ENCODE data around the gene LRRC74A. TPM values are rescaled to one million over a fixed set of nuclear protein-coding genes. Genes with fewer than 3 reads are reported as not detected.

LRRC74A gene
- total and polyA plus RNA-seq, 2 experiments from 2014 or later, result not detected

DNA sequence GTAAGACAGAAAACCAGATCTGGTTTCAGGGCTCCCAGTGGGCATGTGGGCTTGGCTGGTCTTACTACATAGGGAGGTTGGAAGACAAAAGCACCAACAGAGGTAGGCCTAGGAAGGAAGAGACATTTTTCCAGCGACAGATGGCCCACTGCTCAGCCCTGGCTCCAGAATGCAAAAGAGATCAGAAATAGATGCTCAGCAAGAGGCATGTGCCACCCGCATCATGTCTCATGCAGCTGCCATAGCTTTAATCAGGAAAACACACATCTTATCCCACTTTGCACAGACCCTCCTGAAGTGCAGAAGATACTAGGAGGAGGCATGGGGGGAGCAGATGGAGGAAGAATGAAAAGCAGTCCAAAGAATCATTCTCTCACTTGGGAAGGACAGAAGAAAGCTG, 39.6 kb upstream of the LRRC74A start:
- 97% methylated on average over 2 of the region's 2 CpGs for WGBS (ENCODE audit: low lambda C conversion rate, missing lambda C conversion rate)
- no peaks in the 10 kb centered on the region for H3K79me2 ChIP-seq
- H3K36me3 ChIP-seq (replicated peaks; ENCODE audit: insufficient read depth, low read depth), result no peaks in the 10 kb centered on the region
- no peak for DNase-seq (ENCODE audit: low spot score)
- H4K20me1 ChIP-seq (ENCODE audit: insufficient read depth, poor library complexity, severe bottlenecking), result no peaks in the 10 kb centered on the region
- TF ChIP-seq EZH2 (IDR thresholded peaks at IDR 0.05; ENCODE audit: borderline replicate concordance) (no peak), EZH2phosphoT487 (IDR thresholded peaks at IDR 0.05; ENCODE audit: low read depth, severe bottlenecking, unreplicated experiment) (no peak)
- TF ChIP-seq, protein P1, sequence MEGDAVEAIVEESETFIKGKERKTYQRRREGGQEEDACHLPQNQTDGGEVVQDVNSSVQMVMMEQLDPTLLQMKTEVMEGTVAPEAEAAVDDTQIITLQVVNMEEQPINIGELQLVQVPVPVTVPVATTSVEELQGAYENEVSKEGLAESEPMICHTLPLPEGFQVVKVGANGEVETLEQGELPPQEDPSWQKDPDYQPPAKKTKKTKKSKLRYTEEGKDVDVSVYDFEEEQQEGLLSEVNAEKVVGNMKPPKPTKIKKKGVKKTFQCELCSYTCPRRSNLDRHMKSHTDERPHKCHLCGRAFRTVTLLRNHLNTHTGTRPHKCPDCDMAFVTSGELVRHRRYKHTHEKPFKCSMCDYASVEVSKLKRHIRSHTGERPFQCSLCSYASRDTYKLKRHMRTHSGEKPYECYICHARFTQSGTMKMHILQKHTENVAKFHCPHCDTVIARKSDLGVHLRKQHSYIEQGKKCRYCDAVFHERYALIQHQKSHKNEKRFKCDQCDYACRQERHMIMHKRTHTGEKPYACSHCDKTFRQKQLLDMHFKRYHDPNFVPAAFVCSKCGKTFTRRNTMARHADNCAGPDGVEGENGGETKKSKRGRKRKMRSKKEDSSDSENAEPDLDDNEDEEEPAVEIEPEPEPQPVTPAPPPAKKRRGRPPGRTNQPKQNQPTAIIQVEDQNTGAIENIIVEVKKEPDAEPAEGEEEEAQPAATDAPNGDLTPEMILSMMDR (IDR thresholded peaks at IDR 0.05; ENCODE audit: poor library complexity), result no peak
- H2AFZ ChIP-seq, result no peak overlapping the region
- no peaks in the 10 kb centered on the region for H3K4me1 ChIP-seq (ENCODE audit: insufficient read depth)
- no peak overlapping the region for H3K4me2 ChIP-seq
- H3K27me3 ChIP-seq, result no peaks in the 10 kb centered on the region
- H3K9me2 ChIP-seq (replicated peaks; ENCODE audit: insufficient read depth), result no peaks in the 10 kb centered on the region
- H3K27ac ChIP-seq, result no peak overlapping the region
- H3K9me3 ChIP-seq (ENCODE audit: low read depth), result no peaks in the 10 kb centered on the region
- no peak overlapping the region for H3K4me3 ChIP-seq

DNA sequence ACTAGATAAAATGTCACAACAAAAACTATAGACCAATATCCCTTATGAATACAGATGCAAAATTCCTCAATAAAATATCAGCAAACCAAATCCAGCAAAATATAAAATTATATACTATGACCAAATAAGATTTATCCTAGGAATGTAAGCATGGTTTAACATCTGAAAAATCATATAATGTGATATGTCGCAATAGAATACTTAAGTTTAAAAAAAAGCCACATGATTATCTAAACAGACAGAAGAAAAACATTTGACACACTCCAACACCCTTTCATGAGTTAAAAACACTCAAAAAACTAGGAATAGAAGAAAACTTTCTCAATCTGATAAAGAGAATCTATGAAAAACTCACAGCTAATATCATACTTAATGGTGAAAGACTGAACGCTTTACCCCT, 33.8 kb upstream of the LRRC74A start:
- no peaks in the 10 kb centered on the region for H3K36me3 ChIP-seq (replicated peaks; ENCODE audit: insufficient read depth, low read depth)
- WGBS (ENCODE audit: low lambda C conversion rate, missing lambda C conversion rate), result 96% methylated on average over 2 of the region's 2 CpGs
- H3K27me3 ChIP-seq, result no peaks in the 10 kb centered on the region
- H3K4me1 ChIP-seq (ENCODE audit: insufficient read depth), result no peaks in the 10 kb centered on the region
- H3K9me3 ChIP-seq (ENCODE audit: low read depth), result no peaks in the 10 kb centered on the region
- no peak overlapping the region for H2AFZ ChIP-seq
- no peak overlapping the region for H3K27ac ChIP-seq
- no peaks in the 10 kb centered on the region for H3K79me2 ChIP-seq
- TF ChIP-seq EZH2 (IDR thresholded peaks at IDR 0.05; ENCODE audit: borderline replicate concordance), result no peak
- TF ChIP-seq, protein P1 (IDR thresholded peaks at IDR 0.05; ENCODE audit: poor library complexity), result no peak
- TF ChIP-seq EZH2phosphoT487 (IDR thresholded peaks at IDR 0.05; ENCODE audit: low read depth, severe bottlenecking, unreplicated experiment), result no peak
- DNase-seq (ENCODE audit: low spot score), result no peak
- H3K4me2 ChIP-seq, result no peak overlapping the region
- no peaks in the 10 kb centered on the region for H4K20me1 ChIP-seq (ENCODE audit: insufficient read depth, poor library complexity, severe bottlenecking)
- no peak overlapping the region for H3K4me3 ChIP-seq
- no peaks in the 10 kb centered on the region for H3K9me2 ChIP-seq (replicated peaks; ENCODE audit: insufficient read depth)

DNA sequence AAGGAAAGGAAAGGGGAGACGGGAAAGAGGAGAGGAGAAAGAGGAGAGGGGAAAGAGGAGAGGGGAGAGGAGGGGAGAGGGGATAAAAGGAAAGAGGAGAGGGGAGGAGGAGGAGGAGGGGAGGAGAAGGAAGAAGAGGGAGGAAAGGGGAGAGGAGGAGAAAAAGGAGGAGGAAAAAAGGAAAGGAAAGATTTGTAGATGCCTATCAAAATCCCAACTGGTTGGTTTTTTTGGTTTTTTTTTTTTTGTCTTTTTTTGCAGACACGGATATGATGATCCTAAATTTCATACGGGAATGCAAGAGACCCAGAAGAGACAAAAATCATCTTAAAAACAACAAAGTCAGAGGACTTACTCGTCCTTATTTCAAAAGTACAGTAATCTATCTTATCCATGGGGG, 32.9 kb upstream of the LRRC74A start:
- H2AFZ ChIP-seq, result no peak overlapping the region
- H3K4me3 ChIP-seq, result no peak overlapping the region
- TF ChIP-seq EZH2 (IDR thresholded peaks at IDR 0.05; ENCODE audit: borderline replicate concordance), result no peak
- WGBS (ENCODE audit: low lambda C conversion rate, missing lambda C conversion rate), result 87% methylated on average over 4 of the region's 4 CpGs
- no peak overlapping the region for H3K27ac ChIP-seq
- DNase-seq (ENCODE audit: low spot score), result no peak
- no peak overlapping the region for H3K4me2 ChIP-seq
- H3K9me3 ChIP-seq (ENCODE audit: low read depth), result no peaks in the 10 kb centered on the region
- H4K20me1 ChIP-seq (ENCODE audit: insufficient read depth, poor library complexity, severe bottlenecking), result no peaks in the 10 kb centered on the region
- H3K9me2 ChIP-seq (replicated peaks; ENCODE audit: insufficient read depth), result no peaks in the 10 kb centered on the region
- no peaks in the 10 kb centered on the region for H3K79me2 ChIP-seq
- no peaks in the 10 kb centered on the region for H3K27me3 ChIP-seq
- no peaks in the 10 kb centered on the region for H3K36me3 ChIP-seq (replicated peaks; ENCODE audit: insufficient read depth, low read depth)
- no peaks in the 10 kb centered on the region for H3K4me1 ChIP-seq (ENCODE audit: insufficient read depth)

DNA sequence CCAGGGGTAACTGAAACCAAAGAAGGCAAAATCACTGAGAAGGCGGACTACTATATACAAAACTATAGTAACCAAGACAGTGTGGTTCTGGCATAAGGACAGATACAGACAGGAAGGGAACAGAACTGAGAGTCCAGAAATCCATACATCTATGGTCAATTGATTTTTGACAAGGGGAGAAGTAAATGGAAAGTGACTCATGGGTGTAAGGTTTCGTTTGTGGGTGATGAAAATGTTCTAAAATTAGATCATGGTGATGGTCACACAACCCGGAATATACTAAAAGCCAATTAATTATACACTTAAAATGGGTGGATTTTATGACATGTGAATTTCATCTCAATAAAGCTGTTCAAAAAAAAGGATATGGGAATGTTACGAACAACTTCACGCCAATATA, 32.3 kb upstream of the LRRC74A start:
- no peaks in the 10 kb centered on the region for H3K4me1 ChIP-seq (ENCODE audit: insufficient read depth)
- no peak overlapping the region for H3K27ac ChIP-seq
- H3K9me3 ChIP-seq (ENCODE audit: low read depth), result no peaks in the 10 kb centered on the region
- no peak overlapping the region for H3K4me3 ChIP-seq
- no peaks in the 10 kb centered on the region for H3K36me3 ChIP-seq (replicated peaks; ENCODE audit: insufficient read depth, low read depth)
- no peaks in the 10 kb centered on the region for H3K27me3 ChIP-seq
- H3K79me2 ChIP-seq, result no peaks in the 10 kb centered on the region
- no peak overlapping the region for H3K4me2 ChIP-seq
- WGBS (ENCODE audit: low lambda C conversion rate, missing lambda C conversion rate), result 97% methylated on average over 5 of the region's 5 CpGs
- H3K9me2 ChIP-seq (replicated peaks; ENCODE audit: insufficient read depth), result no peaks in the 10 kb centered on the region
- DNase-seq (ENCODE audit: low spot score), result no peak
- no peak for TF ChIP-seq EZH2 (IDR thresholded peaks at IDR 0.05; ENCODE audit: borderline replicate concordance)
- TF ChIP-seq, protein P1 (IDR thresholded peaks at IDR 0.05; ENCODE audit: poor library complexity), result no peak
- no peak overlapping the region for H2AFZ ChIP-seq
- H4K20me1 ChIP-seq (ENCODE audit: insufficient read depth, poor library complexity, severe bottlenecking), result no peaks in the 10 kb centered on the region
